Left ventricle myocardium inferior (tissue), 1 donor: ENCODE measurements around the gene SLMAP. TPM values are rescaled to one million over a fixed set of nuclear protein-coding genes. Genes with fewer than 3 reads are reported as not detected.
A peak's percentile ranks its signal among the peaks of the same experiment; 100 is the strongest.

ENCODE experiments used
- DNase-seq: peaks from one replicate; pipeline ENCODE4 v3.0.0-alpha.2; 2020
- H3K27ac ChIP-seq: fragments of 200-600 bp; replicated peaks from 2 replicates; pipeline ENCODE4 v1.8.0; 2021
- H3K27me3 ChIP-seq: fragments of 200-600 bp; 2 replicates; pipeline ENCODE4 v1.8.0; 2021; ENCODE audit warnings: low read depth
- H3K36me3 ChIP-seq: fragments of 200-600 bp; 2 replicates; pipeline ENCODE4 v1.8.0; 2021
- H3K4me1 ChIP-seq: fragments of 200-600 bp; 2 replicates; pipeline ENCODE4 v1.8.0; 2021
- H3K4me3 ChIP-seq: fragments of 200-600 bp; 2 replicates; pipeline ENCODE4 v1.8.0; 2021; ENCODE audit warnings: mild to moderate bottlenecking, moderate library complexity
- H3K9me3 ChIP-seq: fragments of 200-600 bp; replicated peaks from 2 replicates; pipeline ENCODE4 v1.8.0; 2021
- CTCF ChIP-seq: fragments of 200-600 bp; IDR thresholded peaks from 2 replicates; pipeline ENCODE4 v1.8.0; 2021; ENCODE audit warnings: antibody characterized with exemption, mild to moderate bottlenecking, borderline replicate concordance
- intact Hi-C: fragments of 100-400 bp; cut with micrococcal nuclease; formaldehyde crosslinking; loops from one replicate; pipeline ENCODE4 v1.11.0; 2022
- total RNA-seq: library from RNA; stranded (reverse); fragmentation: NEBNext Ultra II Directional; extraction: Animal tissue kit (Norgen Biotek cat#: 25700); gene quantifications from one replicate; pipeline ENCODE4 v1.2.1, GENCODE V29; 2021
- donor health status: DM: no; HTN: yes; CAD: no; lungs with severe emphysema.

The SLMAP gene
- total RNA-seq, 1 donor from 2014 or later, result 316 TPM

GRCh38 chr3:57973715-57974477, 217.8 kb downstream of the SLMAP start:
- H3K4me1 ChIP-seq, result peaks cover 67% of the 10 kb centered on the region
- DNase-seq, result no peak
- H3K4me3 ChIP-seq, result no peak overlapping the region
- peak overlapping the region; percentile 60 for H3K27ac ChIP-seq
- H3K36me3 ChIP-seq, result no peaks in the 10 kb centered on the region
- H3K27me3 ChIP-seq, result no peaks in the 10 kb centered on the region
- TF ChIP-seq CTCF, result no peak
- no peaks in the 10 kb centered on the region for H3K9me3 ChIP-seq
- intact Hi-C loops, result no loop called here

GRCh38 chr3:57974796-57975388, 218.8 kb downstream of the SLMAP start:
- no peak for DNase-seq
- no peak overlapping the region for H3K4me3 ChIP-seq
- intact Hi-C loops, result no loop called here
- no peak for TF ChIP-seq CTCF
- peaks cover 64% of the 10 kb centered on the region for H3K4me1 ChIP-seq
- H3K27ac ChIP-seq, result peak overlapping the region; percentile 60
- no peaks in the 10 kb centered on the region for H3K27me3 ChIP-seq
- H3K36me3 ChIP-seq, result no peaks in the 10 kb centered on the region
- no peaks in the 10 kb centered on the region for H3K9me3 ChIP-seq

GRCh38 chr3:57977818-57978235, 221.7 kb downstream of the SLMAP start:
- TF ChIP-seq CTCF, result no peak
- Histone ChIP-seq H3K36me3 (no peaks in the 10 kb centered on the region), H3K27me3 (no peaks in the 10 kb centered on the region), H3K9me3 (no peaks in the 10 kb centered on the region), H3K4me3 (no peak overlapping the region), H3K4me1 (peaks cover 40% of the 10 kb centered on the region), H3K27ac (peak overlapping the region; percentile 65)
- intact Hi-C loops, result no loop called here
- DNase-seq, result no peak

- DNase-seq, result no peak
- intact Hi-C loops, result no loop called here
Observed at GRCh38 chr3:57978316-57978715, 222.2 kb downstream of the SLMAP start.

More at GRCh38 chr3:57978316-57978715, 222.2 kb downstream of the SLMAP start:
- Histone ChIP-seq H3K4me3 (no peak overlapping the region), H3K36me3 (no peaks in the 10 kb centered on the region), H3K9me3 (no peaks in the 10 kb centered on the region), H3K27ac (peak overlapping the region; percentile 65), H3K4me1 (peaks cover 41% of the 10 kb centered on the region), H3K27me3 (no peaks in the 10 kb centered on the region)
- no peak for TF ChIP-seq CTCF

Other genes starting within 250 kb of the SLMAP start
- 0.16 TPM for gene DNAH12, start 212.0 kb upstream of the SLMAP start, total RNA-seq
- gene PDE12, start 200.0 kb upstream of the SLMAP start, total RNA-seq, result 12.4 TPM
- 69.8 TPM for gene ARF4, start 159.0 kb upstream of the SLMAP start, total RNA-seq
- 14.7 TPM for gene DENND6A, start 63.2 kb upstream of the SLMAP start, total RNA-seq